GM12878 (cell line): ENCODE data around the gene UBXN11. TPM values are rescaled to one million over a fixed set of nuclear protein-coding genes. Genes with fewer than 3 reads are reported as not detected.

ENCODE experiments used
- ATAC-seq: fragments of 200-7000 bp; cut with Tn5 transposase; 3 replicates; pipeline ENCODE4 v1.9.1; 2020; ENCODE audit warnings: mild to moderate bottlenecking, moderate library complexity
- BruUV-seq: library from RNA; stranded (reverse); fragments of 400-500 nt; replicated peaks from 2 replicates; lab custom pipeline; 2021; lab: Mats Ljungman, UMichigan
- CTCF ChIA-PET: fragments of 300-600 bp; sonication (Branson Sonifier 250); formaldehyde crosslinking; extraction: SDS; loops from one replicate; lab custom pipeline; 2021; ENCODE audit warnings: inconsistent platforms; lab: Yijun Ruan, JAX
- POLR2A ChIA-PET: fragments of 350-600 bp; formaldehyde crosslinking; extraction: SDS; loops from one replicate; lab custom pipeline; 2021; ENCODE audit warnings: inconsistent platforms; lab: Charles Lee
- RAD21 ChIA-PET: fragments of 300-600 bp; sonication (Branson Sonifier 250); formaldehyde crosslinking; loops from one replicate; lab custom pipeline; 2023; ENCODE audit warnings: antibody characterized with exemption; ENCODE audit not compliant: unreplicated experiment; lab: Charles Lee
- SMC1A ChIA-PET: fragments of 300-600 bp; sonication (Branson Sonifier 250); formaldehyde crosslinking; loops from one replicate; lab custom pipeline; 2023; ENCODE audit not compliant: unreplicated experiment, uncharacterized antibody; lab: Charles Lee
- DNase-seq: peaks from one replicate; pipeline ENCODE4 v3.0.0-alpha.2; 2011; ENCODE audit warnings: low read depth, low spot score
- FAIRE-seq: peaks from 3 replicates; lab custom pipeline; 2011; peaks lifted over from hg19 to GRCh38; lab: Jason Lieb, UNC
- H2AFZ ChIP-seq: 2 replicates; pipeline ENCODE4 v1.6.0; 2011; ENCODE audit warnings: low read depth, low read length, control low read depth; ENCODE audit not compliant: control insufficient read depth
- H3K27ac ChIP-seq: 2 replicates; pipeline ENCODE4 v1.5.1; 2011; ENCODE audit warnings: control low read depth; ENCODE audit not compliant: control insufficient read depth, insufficient read depth
- H3K27me3 ChIP-seq, 2 experiments: replicated peaks in 1 of 2; 2 replicates each; pipeline versions ENCODE4 v1.6.0 to v1.6.1; 2011; ENCODE audit warnings: low read length in 1 of 2; ENCODE audit not compliant: control insufficient read depth in 2 of 2, insufficient read depth in 2 of 2
- H3K36me3 ChIP-seq, 2 experiments: 2 replicates each; pipeline ENCODE4 v1.5.1; 2011; ENCODE audit warnings: low read length in 1 of 2; ENCODE audit not compliant: control insufficient read depth in 2 of 2, insufficient read depth in 2 of 2
- H3K4me1 ChIP-seq: 2 replicates; pipeline ENCODE4 v1.6.1; 2011; ENCODE audit warnings: mild to moderate bottlenecking, low read length, moderate library complexity, mixed read lengths; ENCODE audit not compliant: control insufficient read depth, insufficient read depth
- H3K4me2 ChIP-seq: 2 replicates; pipeline ENCODE4 v1.6.0; 2011; ENCODE audit warnings: control low read depth; ENCODE audit not compliant: control insufficient read depth, insufficient read depth
- H3K4me3 ChIP-seq: fragments of 200-600 bp; sonication (generic); 2 replicates; pipeline ENCODE4 v1.5.1; 2016
- H3K79me2 ChIP-seq: 2 replicates; pipeline ENCODE4 v1.6.0; 2011; ENCODE audit warnings: low read length; ENCODE audit not compliant: control insufficient read depth, insufficient read depth
- H3K9ac ChIP-seq: 2 replicates; pipeline ENCODE4 v1.8.0; 2011; ENCODE audit warnings: low read length, control low read depth, mixed read lengths; ENCODE audit not compliant: control insufficient read depth, insufficient read depth
- H3K9me3 ChIP-seq: replicated peaks from 3 replicates; pipeline ENCODE4 v1.5.1; 2011; ENCODE audit warnings: mild to moderate bottlenecking, low read length; ENCODE audit not compliant: control insufficient read depth, insufficient read depth
- H4K20me1 ChIP-seq: 2 replicates; pipeline ENCODE4 v1.6.0; 2011; ENCODE audit not compliant: control insufficient read depth, insufficient read depth
- CTCF ChIP-seq, 3 experiments: IDR thresholded peaks in 2 of 3; conservative IDR thresholded peaks in 1 of 3; 2 replicates each; pipeline ENCODE4 v1.5.1; 2011; ENCODE audit warnings: low read depth in 3 of 3, low read length in 3 of 3, mild to moderate bottlenecking in 3 of 3, control low read depth in 2 of 3, moderate library complexity in 2 of 3, inconsistent platforms in 1 of 3, mixed read lengths in 1 of 3; ENCODE audit not compliant: control insufficient read depth in 2 of 3, insufficient read depth in 1 of 3; ENCODE audit errors: extremely low read depth in 1 of 3
- MTA3 ChIP-seq: IDR thresholded peaks from 2 replicates; pipeline ENCODE4 v1.6.1; 2012; ENCODE audit warnings: low read length, inconsistent platforms, borderline replicate concordance
- NR2C1 ChIP-seq: fragments of 450-650 bp; IDR thresholded peaks from 2 replicates; pipeline ENCODE4 v1.6.1; 2017; ENCODE audit warnings: antibody characterized with exemption, mild to moderate bottlenecking, moderate library complexity
- NR2F1 ChIP-seq: fragments of 450-650 bp; conservative IDR thresholded peaks from 2 replicates; pipeline ENCODE4 v1.6.1; 2017; ENCODE audit warnings: mild to moderate bottlenecking
- PAX5 ChIP-seq: IDR thresholded peaks from 2 replicates; pipeline ENCODE4 v1.6.1; 2011; ENCODE audit warnings: low read depth, low read length, borderline replicate concordance
- RUNX3 ChIP-seq: IDR thresholded peaks from 2 replicates; pipeline ENCODE4 v1.6.1; 2012; ENCODE audit warnings: low read length, inconsistent platforms
- TARDBP ChIP-seq: IDR thresholded peaks from 2 replicates; pipeline ENCODE4 v1.6.1; 2016; ENCODE audit warnings: borderline replicate concordance
- ZNF274 ChIP-seq: IDR thresholded peaks from one replicate; pipeline ENCODE4 v1.8.0; 2011; ENCODE audit not compliant: insufficient read length, insufficient read depth
- WGBS: methylation state at CpG from one replicate; pipeline ENCODE4 v1.1.6; 2016; ENCODE audit warnings: low lambda C conversion rate; ENCODE audit not compliant: insufficient replicate concordance, insufficient coverage; ENCODE audit errors: missing lambda C conversion rate; 5-methylcytosine and 5-hydroxymethylcytosine counted together
- in situ Hi-C: fragments of 300-500 bp; cut with MboI; formaldehyde crosslinking; loops from 9 replicates; pipeline ENCODE4 v1.14.3; 2018; ENCODE audit warnings: mixed read lengths
- intact Hi-C: fragments of 100-400 bp; cut with micrococcal nuclease; formaldehyde crosslinking; loops from one replicate; pipeline ENCODE4 v1.14.2; 2022; ENCODE audit not compliant: unreplicated experiment
- polyA plus RNA-seq, 11 experiments: library from polyadenylated mRNA; depleted of rRNA in 4 of 11; unstranded in 6 of 11; stranded (reverse) in 5 of 11; fragments of >200 nt; fragmentation: Nextera tagmentation in 4 of 11; fragmentation: Illumina TruSeq in 1 of 11; extraction: Ambion mirVana in 4 of 11; extraction: Trizol in 1 of 11; gene quantifications; 1 replicate in 1 of 11; 2 replicates in 10 of 11; pipeline versions ENCODE4 v1.2.1 to v1.2.3, GENCODE V29; 2011 to 2016; ENCODE audit warnings: inconsistent platforms in 2 of 11, missing spikeins in 2 of 11, low read depth in 1 of 11
- total RNA-seq, 4 experiments: library from RNA; depleted of rRNA in 3 of 4; stranded (reverse); fragments of >200 nt in 3 of 4; fragmentation: Illumina TruSeq in 1 of 4; extraction: Trizol in 1 of 4; gene quantifications; 2 replicates each; pipeline versions ENCODE4 v1.2.1 to v1.2.3, GENCODE V29; 2013 to 2021

Gene UBXN11
- total and polyA plus RNA-seq, 10 of the 15 experiments (the other 5 are each of a cell fraction or from before 2014, with no cell fraction given) = 0.32 to 34.4 (median 9.6) TPM

- TF ChIP-seq CTCF (IDR thresholded peaks at IDR 0.05 in 2 of 3, conservative IDR thresholded peaks at IDR 0.05 in 1 of 3; ENCODE audit: control insufficient read depth in 2 of 3, extremely low read depth in 1 of 3, insufficient read depth in 1 of 3, low read depth in 3 of 3, low read length in 3 of 3) (no peak), MTA3 (no peak), RUNX3 (no peak)
These were observed 37.9 kb downstream of the UBXN11 start (continued) for GRCh38 chr1:26268290-26269197.

- CTCF ChIA-PET = interaction anchor here (2.0 kb wide), 1 partner anchor 152 kb away, joined by 8 read pairs; no protein-coding TSS in a partner anchor
- no peak for TF ChIP-seq PAX5
- TF ChIP-seq NR2F1 = no peak
- TF ChIP-seq NR2C1 = no peak
- TF ChIP-seq TARDBP = no peak
- no peak for TF ChIP-seq ZNF274
- TF ChIP-seq, all 136 proteins: peak for 0
These were observed 41.0 kb downstream of the UBXN11 start for GRCh38 chr1:26265405-26265804.

More at GRCh38 chr1:26265405-26265804, 41.0 kb downstream of the UBXN11 start:
- DNase-seq = no peak
- 100% methylated on average over 1 of the region's 1 CpG for WGBS
- intact Hi-C loops = no loop called here
- in situ Hi-C loops = no loop called here
- ChIA-PET SMC1A (interaction anchor here (0.6 to 0.8 kb wide), 2 partner anchors 10 to 42 kb away, joined by 3 read pairs; no protein-coding TSS in a partner anchor), POLR2A (interaction anchor here (0.6 kb wide), 1 partner anchor 8 kb away, joined by 4 read pairs; no protein-coding TSS in a partner anchor), RAD21 (no interaction called here)
- no peaks in the 10 kb centered on the region for H3K4me1 ChIP-seq
- no peak for ATAC-seq
- H2AFZ ChIP-seq = no peak overlapping the region
- no peak overlapping the region for H3K27ac ChIP-seq
- peaks cover 7 to 26% of the 10 kb centered on the region in 2 experiments for H3K36me3 ChIP-seq
- H3K9me3 ChIP-seq = peaks cover 6% of the 10 kb centered on the region; the same call in 2 of the 3 replicates
- no peaks in the 10 kb centered on the region for H3K79me2 ChIP-seq
- no TSS peak for BruUV-seq
- no peak overlapping the region for H3K9ac ChIP-seq
- no peaks in the 10 kb centered on the region for H4K20me1 ChIP-seq
- no peak for FAIRE-seq
- no peak overlapping the region for H3K4me2 ChIP-seq
- no peaks in the 10 kb centered on the region for H3K27me3 ChIP-seq
- H3K4me3 ChIP-seq = no peak overlapping the region
